Caco-2 (cell line): ENCODE results near the gene RB1. TPM values are rescaled to one million over a fixed set of nuclear protein-coding genes. Genes with fewer than 3 reads are reported as not detected.

Experiments
- BruUV-seq: library from RNA; stranded (reverse); fragments of 400-500 nt; replicated peaks from 2 replicates; lab custom pipeline; 2021; lab: Mats Ljungman, UMichigan
- CTCF ChIA-PET: fragments of 300-600 bp; sonication (Branson Sonifier 250); formaldehyde crosslinking; loops from one replicate; lab custom pipeline; 2022; ENCODE audit warnings: antibody characterized with exemption; lab: Charles Lee
- POLR2A ChIA-PET: fragments of 300-600 bp; sonication (Branson Sonifier 250); formaldehyde crosslinking; loops from one replicate; lab custom pipeline; 2022; ENCODE audit warnings: antibody characterized with exemption; lab: Charles Lee
- DNase-seq, 2 experiments: peaks; one replicate each; pipeline versions ENCODE4 v3.0.0 to v3.0.0-alpha.2; 2020 to 2022
- H3K27me3 ChIP-seq: replicated peaks from 2 replicates; pipeline ENCODE4 v1.6.0; 2011; ENCODE audit warnings: low read length; ENCODE audit not compliant: control insufficient read depth, insufficient read depth
- H3K36me3 ChIP-seq: 2 replicates; pipeline ENCODE4 v1.5.1; 2011; ENCODE audit warnings: low read length; ENCODE audit not compliant: control insufficient read depth, insufficient read depth
- H3K4me1 ChIP-seq: fragments of 250-450 bp; sonication (Bioruptor Pico); 2 replicates; pipeline ENCODE4 v1.5.1; 2020; ENCODE audit warnings: mild to moderate bottlenecking
- H3K4me3 ChIP-seq: 2 replicates; pipeline ENCODE4 v1.5.1; 2011; ENCODE audit warnings: low read depth, mild to moderate bottlenecking, control low read depth, low read length
- H3K9me3 ChIP-seq: fragments of 250-450 bp; sonication (Bioruptor Pico); 2 replicates; pipeline ENCODE4 v1.5.1; 2020; ENCODE audit warnings: mild to moderate bottlenecking, moderate library complexity
- H3K27ac Mint-ChIP-seq: one replicate; pipeline ENCODE4 v1.8.0; 2022; ENCODE audit warnings: mixed read lengths; ENCODE audit not compliant: unreplicated experiment
- H3K27me3 Mint-ChIP-seq: one replicate; pipeline ENCODE4 v1.8.0; 2022; ENCODE audit warnings: mixed read lengths; ENCODE audit not compliant: insufficient read depth, unreplicated experiment
- H3K36me3 Mint-ChIP-seq: one replicate; pipeline ENCODE4 v1.8.0; 2022; ENCODE audit warnings: mild to moderate bottlenecking, mixed read lengths; ENCODE audit not compliant: insufficient read depth, unreplicated experiment
- H3K4me1 Mint-ChIP-seq: one replicate; pipeline ENCODE4 v1.8.0; 2022; ENCODE audit warnings: low read depth, mixed read lengths; ENCODE audit not compliant: unreplicated experiment
- H3K4me3 Mint-ChIP-seq: one replicate; pipeline ENCODE4 v1.8.0; 2022; ENCODE audit warnings: mild to moderate bottlenecking, moderate library complexity, mixed read lengths; ENCODE audit not compliant: unreplicated experiment
- H3K9me3 Mint-ChIP-seq: one replicate; pipeline ENCODE4 v1.8.0; 2022; ENCODE audit warnings: mixed read lengths; ENCODE audit not compliant: unreplicated experiment
- intact Hi-C: fragments of 100-400 bp; cut with micrococcal nuclease; formaldehyde crosslinking; loops from one replicate; pipeline ENCODE4 v1.10.0; 2022; ENCODE audit not compliant: unreplicated experiment
- total RNA-seq: library from RNA; stranded (reverse); gene quantifications from 2 replicates; pipeline ENCODE4 v1.2.3, GENCODE V29; 2022
- TF ChIP-seq, protein P1 (sequence below), 2 experiments: fragments of 200-600 bp in 1 of 2; IDR thresholded peaks; 1 replicate in 1 of 2; 2 replicates in 1 of 2; pipeline versions ENCODE4 v1.5.1 to v1.8.0; 2011 to 2022; ENCODE audit warnings: antibody characterized with exemption in 1 of 2, control low read depth in 1 of 2, inconsistent platforms in 1 of 2, low read depth in 1 of 2, low read length in 1 of 2, mild to moderate bottlenecking in 1 of 2, moderate library complexity in 1 of 2; ENCODE audit not compliant: insufficient read depth in 1 of 2, severe bottlenecking in 1 of 2, unreplicated experiment in 1 of 2

Gene RB1
- total RNA-seq, 1 experiment from 2014 or later = 24.1 TPM

DNA sequence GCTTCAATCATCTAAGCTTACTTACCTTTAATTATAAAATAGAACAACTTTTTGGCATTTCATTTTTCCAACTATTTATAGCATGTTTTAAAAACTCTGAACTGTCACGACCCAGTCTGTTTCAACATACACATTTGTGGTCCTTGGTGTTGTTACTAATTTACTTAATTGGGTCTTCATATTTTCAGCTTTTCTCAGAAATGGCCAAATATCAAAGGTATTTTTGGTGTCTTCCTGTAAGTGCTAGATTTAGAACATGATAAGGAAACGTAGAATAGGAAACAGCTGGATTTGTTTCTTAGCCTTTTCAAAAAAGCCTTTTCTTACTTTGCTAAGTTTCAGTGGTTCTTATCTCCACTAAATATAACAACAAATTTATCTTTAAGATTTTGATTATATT is 97.9 kb downstream of the RB1 start:
- H3K27ac Mint-ChIP-seq = no peak overlapping the region
- BruUV-seq = no TSS peak
- intact Hi-C loops = no loop called here

DNA sequence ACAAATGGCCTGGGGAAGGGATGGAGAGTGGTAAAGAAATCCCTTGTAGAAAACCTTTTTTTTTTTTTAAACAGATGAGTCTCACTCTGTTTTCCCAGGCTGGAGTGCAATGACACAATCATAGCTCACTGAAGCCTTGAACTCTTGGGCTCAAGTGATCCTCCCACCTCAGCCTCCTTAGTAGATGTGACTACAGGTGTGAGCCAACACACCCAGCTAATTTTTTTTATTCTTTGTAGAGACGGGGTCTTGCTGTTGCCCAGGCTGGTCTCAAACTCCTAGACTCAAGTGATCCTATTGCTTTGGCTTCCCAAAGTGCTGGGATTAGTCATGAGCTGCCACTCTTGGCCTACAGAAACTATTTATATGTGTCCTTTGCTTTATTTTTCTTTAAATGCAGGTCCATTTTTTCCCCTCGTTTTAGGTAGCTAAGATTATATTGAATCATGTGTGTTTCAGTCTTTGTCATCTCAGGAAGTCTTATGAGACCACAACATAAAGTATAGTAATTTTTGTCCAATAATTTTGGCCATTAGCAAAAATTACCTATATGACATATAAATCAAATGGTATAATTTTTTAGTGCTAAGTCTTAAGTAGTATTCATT is 98.9 kb downstream of the RB1 start:
- H3K9me3 Mint-ChIP-seq = no peaks in the 10 kb centered on the region
- no TSS peak for BruUV-seq
- H3K9me3 ChIP-seq = no peaks in the 10 kb centered on the region
- H3K27me3 Mint-ChIP-seq = no peaks in the 10 kb centered on the region
- intact Hi-C loops = no loop called here
- POLR2A ChIA-PET = interaction anchor here (0.6 kb wide), 1 partner anchor 54 kb away, joined by 4 read pairs; no protein-coding TSS in a partner anchor
- H3K4me1 ChIP-seq = peaks cover 10% of the 10 kb centered on the region; the same call in 1 of the 2 replicates
- CTCF ChIA-PET = interaction anchor here (0.6 kb wide), 1 partner anchor 16 kb away, joined by 8 read pairs; no protein-coding TSS in a partner anchor
- H3K27ac Mint-ChIP-seq = no peak overlapping the region
- no peaks in the 10 kb centered on the region for H3K27me3 ChIP-seq
- no peak for DNase-seq
- H3K4me3 ChIP-seq = no peak overlapping the region
- no peaks in the 10 kb centered on the region for H3K4me1 Mint-ChIP-seq
- H3K4me3 Mint-ChIP-seq = no peak overlapping the region
- TF ChIP-seq, protein P1, sequence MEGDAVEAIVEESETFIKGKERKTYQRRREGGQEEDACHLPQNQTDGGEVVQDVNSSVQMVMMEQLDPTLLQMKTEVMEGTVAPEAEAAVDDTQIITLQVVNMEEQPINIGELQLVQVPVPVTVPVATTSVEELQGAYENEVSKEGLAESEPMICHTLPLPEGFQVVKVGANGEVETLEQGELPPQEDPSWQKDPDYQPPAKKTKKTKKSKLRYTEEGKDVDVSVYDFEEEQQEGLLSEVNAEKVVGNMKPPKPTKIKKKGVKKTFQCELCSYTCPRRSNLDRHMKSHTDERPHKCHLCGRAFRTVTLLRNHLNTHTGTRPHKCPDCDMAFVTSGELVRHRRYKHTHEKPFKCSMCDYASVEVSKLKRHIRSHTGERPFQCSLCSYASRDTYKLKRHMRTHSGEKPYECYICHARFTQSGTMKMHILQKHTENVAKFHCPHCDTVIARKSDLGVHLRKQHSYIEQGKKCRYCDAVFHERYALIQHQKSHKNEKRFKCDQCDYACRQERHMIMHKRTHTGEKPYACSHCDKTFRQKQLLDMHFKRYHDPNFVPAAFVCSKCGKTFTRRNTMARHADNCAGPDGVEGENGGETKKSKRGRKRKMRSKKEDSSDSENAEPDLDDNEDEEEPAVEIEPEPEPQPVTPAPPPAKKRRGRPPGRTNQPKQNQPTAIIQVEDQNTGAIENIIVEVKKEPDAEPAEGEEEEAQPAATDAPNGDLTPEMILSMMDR (IDR thresholded peaks at IDR 0.05; ENCODE audit: insufficient read depth in 1 of 2, low read depth in 1 of 2, low read length in 1 of 2, severe bottlenecking in 1 of 2, unreplicated experiment in 1 of 2) = no peak
- no peaks in the 10 kb centered on the region for H3K36me3 Mint-ChIP-seq
- H3K36me3 ChIP-seq = no peaks in the 10 kb centered on the region

More for the DNA sequence above, 97.9 kb downstream of the RB1 start:
- TF ChIP-seq, protein P1 (IDR thresholded peaks at IDR 0.05; ENCODE audit: insufficient read depth in 1 of 2, low read depth in 1 of 2, low read length in 1 of 2, severe bottlenecking in 1 of 2, unreplicated experiment in 1 of 2) = no peak
- H3K36me3 ChIP-seq = no peaks in the 10 kb centered on the region
- H3K4me3 ChIP-seq = no peak overlapping the region
- Mint-ChIP-seq H3K4me1 (no peaks in the 10 kb centered on the region), H3K4me3 (no peak overlapping the region), H3K27me3 (no peaks in the 10 kb centered on the region), H3K9me3 (no peaks in the 10 kb centered on the region), H3K36me3 (no peaks in the 10 kb centered on the region)
- H3K4me1 ChIP-seq = peaks cover 10% of the 10 kb centered on the region; the same call in 1 of the 2 replicates
- H3K27me3 ChIP-seq = no peaks in the 10 kb centered on the region
- no peaks in the 10 kb centered on the region for H3K9me3 ChIP-seq
- CTCF ChIA-PET = interaction anchor here (1.0 kb wide), 1 partner anchor 178 kb away, joined by 7 read pairs; no protein-coding TSS in a partner anchor
- no peak for DNase-seq
- POLR2A ChIA-PET = no interaction called here

DNA sequence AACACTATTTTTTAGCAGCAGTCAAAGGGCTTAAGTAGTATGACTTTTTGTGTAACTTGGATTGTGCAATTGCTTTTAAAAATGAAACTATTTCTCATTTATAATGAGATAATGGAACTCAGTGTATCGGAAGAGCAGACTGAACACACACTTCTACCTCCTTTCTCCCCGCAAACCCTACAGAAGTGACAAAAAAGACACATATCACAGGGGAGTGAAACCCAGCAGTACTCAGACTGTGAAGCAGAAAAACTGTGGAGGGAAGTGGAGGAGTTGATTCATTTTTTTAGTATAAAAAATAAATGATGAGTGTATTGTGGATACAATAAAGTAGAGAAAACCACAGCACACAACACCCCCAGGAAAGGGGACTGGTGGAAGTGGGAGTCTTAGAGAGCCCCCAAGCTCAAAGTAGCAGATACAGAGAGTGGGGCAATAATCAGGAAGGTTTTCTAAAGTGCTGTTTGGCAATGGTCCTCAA is 99.6 kb downstream of the RB1 start:
- no peak overlapping the region for H3K27ac Mint-ChIP-seq
- TF ChIP-seq, protein P1 (IDR thresholded peaks at IDR 0.05; ENCODE audit: insufficient read depth in 1 of 2, low read depth in 1 of 2, low read length in 1 of 2, severe bottlenecking in 1 of 2, unreplicated experiment in 1 of 2) = no peak
- Histone ChIP-seq H3K27me3 (no peaks in the 10 kb centered on the region), H3K36me3 (no peaks in the 10 kb centered on the region), H3K4me1 (peaks cover 6% of the 10 kb centered on the region; the same call in 1 of the 2 replicates), H3K4me3 (no peak overlapping the region), H3K9me3 (no peaks in the 10 kb centered on the region)
- intact Hi-C loops = no loop called here
- BruUV-seq = no TSS peak
- H3K9me3 Mint-ChIP-seq = no peaks in the 10 kb centered on the region
- no peak overlapping the region for H3K4me3 Mint-ChIP-seq
- ChIA-PET CTCF (no interaction called here), POLR2A (no interaction called here)
- H3K4me1 Mint-ChIP-seq = no peaks in the 10 kb centered on the region
- no peaks in the 10 kb centered on the region for H3K27me3 Mint-ChIP-seq
- DNase-seq = no peak
- H3K36me3 Mint-ChIP-seq = no peaks in the 10 kb centered on the region
